GM12872 (cell line): Measurements from ENCODE around the gene PDE2A.

Source experiments
- TF ChIP-seq, protein P1 (sequence below): IDR thresholded peaks from 3 replicates; pipeline ENCODE4 v1.5.1; 2011; ENCODE audit warnings: low read depth, mild to moderate bottlenecking, low read length, moderate library complexity; ENCODE audit not compliant: insufficient read depth

The PDE2A gene

DNA sequence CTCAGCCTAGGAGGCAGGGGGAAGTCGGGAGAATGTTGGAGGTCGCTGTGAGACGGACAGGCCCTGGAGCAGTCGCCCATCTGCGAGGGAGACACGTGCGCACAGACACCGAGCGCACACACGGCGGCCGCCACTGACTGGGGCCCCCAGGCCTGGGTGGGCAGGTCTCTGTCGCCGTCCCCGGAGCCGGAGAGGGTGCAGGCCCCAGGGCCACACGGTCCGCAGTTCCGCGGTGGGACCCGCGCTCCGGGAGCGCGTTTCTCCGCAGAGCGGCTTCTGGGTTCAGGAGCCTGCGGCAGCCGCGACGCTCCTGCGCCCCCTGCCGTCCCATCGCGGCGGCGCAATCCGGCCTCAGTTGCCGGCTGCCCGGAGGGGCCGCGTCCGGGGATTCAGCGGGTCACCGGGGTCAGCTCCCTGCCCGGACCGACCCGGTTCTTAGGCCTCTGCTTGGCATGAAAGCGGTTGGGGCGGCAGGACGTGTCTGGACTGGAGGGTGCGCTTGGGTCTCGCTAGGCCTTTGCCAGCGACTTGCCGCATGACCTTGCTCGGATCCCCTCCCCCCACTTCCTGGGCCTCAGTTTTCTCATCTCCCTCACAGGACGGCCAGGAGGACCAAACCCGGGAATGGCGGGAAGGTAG lies 31.2 kb downstream of the PDE2A start:
- TF ChIP-seq, protein P1, sequence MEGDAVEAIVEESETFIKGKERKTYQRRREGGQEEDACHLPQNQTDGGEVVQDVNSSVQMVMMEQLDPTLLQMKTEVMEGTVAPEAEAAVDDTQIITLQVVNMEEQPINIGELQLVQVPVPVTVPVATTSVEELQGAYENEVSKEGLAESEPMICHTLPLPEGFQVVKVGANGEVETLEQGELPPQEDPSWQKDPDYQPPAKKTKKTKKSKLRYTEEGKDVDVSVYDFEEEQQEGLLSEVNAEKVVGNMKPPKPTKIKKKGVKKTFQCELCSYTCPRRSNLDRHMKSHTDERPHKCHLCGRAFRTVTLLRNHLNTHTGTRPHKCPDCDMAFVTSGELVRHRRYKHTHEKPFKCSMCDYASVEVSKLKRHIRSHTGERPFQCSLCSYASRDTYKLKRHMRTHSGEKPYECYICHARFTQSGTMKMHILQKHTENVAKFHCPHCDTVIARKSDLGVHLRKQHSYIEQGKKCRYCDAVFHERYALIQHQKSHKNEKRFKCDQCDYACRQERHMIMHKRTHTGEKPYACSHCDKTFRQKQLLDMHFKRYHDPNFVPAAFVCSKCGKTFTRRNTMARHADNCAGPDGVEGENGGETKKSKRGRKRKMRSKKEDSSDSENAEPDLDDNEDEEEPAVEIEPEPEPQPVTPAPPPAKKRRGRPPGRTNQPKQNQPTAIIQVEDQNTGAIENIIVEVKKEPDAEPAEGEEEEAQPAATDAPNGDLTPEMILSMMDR, result peak; percentile 95

GRCh38 chr11:72642043-72642883 lies 32.0 kb downstream of the PDE2A start:
- TF ChIP-seq, protein P1, result no peak

- TF ChIP-seq, protein P1, result no peak
Observed at GRCh38 chr11:72641522-72642042, 32.6 kb downstream of the PDE2A start.

DNA sequence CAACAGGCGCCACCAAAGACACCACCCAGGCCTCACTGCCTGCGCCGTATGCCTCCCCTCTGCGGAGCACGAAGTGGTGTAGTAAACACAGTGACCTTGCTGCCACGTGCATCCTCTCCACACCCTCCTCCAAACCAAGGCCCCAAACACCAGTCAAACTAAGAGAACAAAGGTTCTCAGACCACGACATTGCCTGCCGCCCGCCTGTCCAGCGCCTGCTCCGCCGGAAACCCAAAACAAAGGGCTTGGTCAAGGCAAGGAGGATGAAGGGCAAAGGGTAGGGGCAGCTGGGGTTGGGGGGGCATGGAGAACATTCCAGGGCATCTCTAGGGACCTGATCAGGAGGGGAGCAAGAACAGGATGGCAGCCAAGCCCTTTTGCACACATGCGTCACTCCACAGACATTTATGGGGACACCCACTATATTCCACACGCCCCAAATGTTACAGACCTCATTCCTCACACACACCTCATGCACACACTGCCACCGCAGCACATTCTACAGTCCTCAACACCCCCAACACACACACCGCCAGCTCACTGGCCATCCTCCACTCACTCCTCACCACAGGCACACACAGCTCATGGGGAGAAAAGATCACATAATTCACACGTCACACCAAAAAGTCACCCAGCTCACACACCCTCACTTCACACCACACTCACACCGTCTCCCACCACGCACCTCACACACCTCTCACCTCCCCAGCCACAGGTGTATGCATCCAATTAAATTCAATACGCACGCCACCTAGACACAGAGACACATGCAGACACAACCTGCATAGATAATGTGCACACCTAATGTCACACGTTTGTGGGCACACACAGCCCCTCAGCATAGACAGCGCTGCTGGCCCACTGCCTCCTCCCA lies 34.5 kb downstream of the PDE2A start:
- TF ChIP-seq, protein P1, result no peak

DNA sequence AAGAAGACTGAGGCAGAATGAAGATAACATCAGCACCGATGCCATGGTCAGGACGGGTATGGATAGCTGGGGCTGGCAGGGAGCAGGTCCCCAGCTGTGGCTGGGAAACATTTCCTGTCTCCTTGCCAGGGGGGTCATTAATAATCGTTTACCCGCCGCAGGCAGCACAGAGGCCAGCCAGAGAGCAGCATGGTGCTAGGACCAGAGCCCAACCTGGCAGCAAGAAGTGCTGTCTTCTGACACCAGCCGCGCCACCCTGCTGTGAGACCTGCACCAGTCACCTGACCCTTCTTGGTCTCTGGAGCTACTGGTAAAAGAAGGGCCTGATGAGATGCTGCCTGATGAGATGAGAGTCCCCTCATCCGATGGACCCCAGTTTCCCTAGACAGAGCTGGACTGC lies 36.3 kb downstream of the PDE2A start:
- TF ChIP-seq, protein P1, result no peak

DNA sequence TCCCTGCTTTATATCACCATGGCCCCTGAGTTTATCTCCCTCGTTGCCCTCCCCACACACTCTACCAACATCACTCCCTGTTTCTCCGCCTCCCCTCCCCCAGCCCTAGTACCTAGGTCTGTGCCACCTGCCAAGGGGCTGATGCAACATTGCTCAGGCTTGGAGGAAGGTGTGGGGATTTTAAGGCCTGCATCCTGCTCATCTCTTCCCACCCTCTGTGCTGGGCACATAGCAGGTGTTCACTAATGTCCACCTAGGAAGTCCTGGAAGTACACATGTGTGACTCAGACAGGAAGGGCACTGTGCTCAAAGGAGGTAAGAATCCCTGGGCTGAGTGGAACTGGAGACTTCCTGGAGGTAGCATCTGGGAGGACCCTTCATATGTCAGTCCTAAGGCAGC lies 37.0 kb downstream of the PDE2A start:
- TF ChIP-seq, protein P1, result no peak

DNA sequence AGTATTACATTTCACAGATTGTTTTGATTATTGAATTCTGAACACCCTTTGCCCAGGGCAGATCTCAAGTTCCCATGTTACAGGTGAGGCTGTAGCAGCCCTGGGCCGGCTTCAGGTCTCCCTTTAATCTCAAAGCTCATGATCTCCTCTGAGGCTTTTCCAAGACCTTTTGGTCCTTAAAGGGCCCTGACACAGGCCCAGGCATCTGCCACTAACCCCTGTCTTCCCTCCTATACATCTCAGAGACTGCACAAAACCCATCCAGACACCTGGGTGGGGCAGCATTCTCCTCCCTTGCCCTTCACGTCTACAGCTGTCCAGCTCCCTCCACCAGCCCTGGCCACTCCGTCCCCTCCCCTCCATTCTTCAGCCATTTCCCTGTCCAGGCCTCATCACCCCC lies 37.8 kb downstream of the PDE2A start:
- TF ChIP-seq, protein P1, result no peak
